Adrenal gland (tissue), 12 donors: Measurements from ENCODE around the gene MAGI2. TPM values are rescaled to one million over a fixed set of nuclear protein-coding genes. Genes with fewer than 3 reads are reported as not detected.

Experiments
- DNase-seq, 7 donors: peaks; one replicate each; pipeline ENCODE4 v3.0.0-alpha.2; 2019 to 2020
- H3K27ac ChIP-seq, 5 donors: fragments of 200-600 bp; sonication (generic) in 4 of 5; 1 replicate in 3 of 5; 2 replicates in 2 of 5; pipeline versions ENCODE4 v1.5.1 to v1.8.0; 2016 to 2020; ENCODE audit warnings: mild to moderate bottlenecking in 1 of 5
- H3K27me3 ChIP-seq: fragments of 200-600 bp; 2 replicates; pipeline ENCODE4 v1.8.0; 2021
- H3K36me3 ChIP-seq, 2 donors: fragments of 200-600 bp; replicated peaks in 1 of 2; 1 replicate in 1 of 2; 2 replicates in 1 of 2; pipeline versions ENCODE4 v1.5.1 to v1.8.0; 2018 to 2022
- H3K4me1 ChIP-seq, 2 donors: fragments of 200-600 bp; replicated peaks in 1 of 2; 1 replicate in 1 of 2; 2 replicates in 1 of 2; pipeline versions ENCODE4 v1.5.1 to v1.8.0; 2018 to 2021
- H3K4me3 ChIP-seq, 4 donors: fragments of 200-600 bp; sonication (generic) in 3 of 4; one replicate each; pipeline ENCODE4 v1.5.1; 2016 to 2018
- H3K9me3 ChIP-seq, 3 donors: fragments of 200-600 bp; sonication (generic) in 1 of 3; replicated peaks in 1 of 3; 1 replicate in 2 of 3; 2 replicates in 1 of 3; pipeline versions ENCODE4 v1.5.1 to v1.8.0; 2016 to 2021
- POLR2A ChIP-seq, 2 donors: fragments of 450-650 bp; IDR thresholded peaks; one replicate each; pipeline ENCODE4 v1.6.1; 2017; ENCODE audit warnings: antibody characterized with exemption in 2 of 2, mild to moderate bottlenecking in 2 of 2, moderate library complexity in 1 of 2
- WGBS, 4 donors: extraction: QIAGEN DNeasy Blood & Tissue Kit in 2 of 4; methylation state at CpG; one replicate each; pipeline versions ENCODE4 v1.1.5 to v1.1.7; 2013 to 2017; 5-methylcytosine and 5-hydroxymethylcytosine counted together
- intact Hi-C, 2 donors: fragments of 100-400 bp; cut with DNase I; formaldehyde crosslinking; loops; one replicate each; pipeline versions ENCODE4 v1.14.1 to v1.15.0; 2022 to 2023
- polyA plus RNA-seq, 3 donors: library from polyadenylated mRNA; stranded (reverse); fragments of 200-250 nt in 2 of 3; fragments of 350-450 nt in 1 of 3; fragmentation: Illumina TruSeq in 1 of 3; extraction: RNeasy Lipid Tissue Mini Kit (QIAGEN cat#74804) in 1 of 3; gene quantifications; one replicate each; pipeline ENCODE4 v1.2.3, GENCODE V29; 2013 to 2014
- total RNA-seq, 9 donors: library from RNA; depleted of rRNA in 4 of 9; stranded (reverse); fragments of >200 nt in 4 of 9; fragments of 120-200 nt in 1 of 9; fragmentation: NEBNext Ultra II Directional in 1 of 9; extraction: Animal tissue kit (Norgen Biotek cat#: 25700) in 1 of 9; gene quantifications; one replicate each; pipeline versions ENCODE4 v1.1.0 to v1.2.4, GENCODE V29; 2013 to 2023
- TF ChIP-seq, protein P1 (sequence below), 6 experiments: fragments of 450-650 bp in 4 of 6; fragments of 200-600 bp in 2 of 6; sonication (generic) in 1 of 6; IDR thresholded peaks; 1 replicate in 5 of 6; 2 replicates in 1 of 6; pipeline versions ENCODE4 v1.5.1 to v1.8.0; 2016 to 2021; ENCODE audit warnings: antibody characterized with exemption in 6 of 6, mild to moderate bottlenecking in 2 of 6, moderate library complexity in 1 of 6
- donor health status: healthy with polysubstance abuse.
- donor health status: Bipolar disorder and iron deficiency.
- donor health status: DM: yes; HTN: yes; CAD: no.
- donor health status: DM: no; HTN: no; CAD: no.
- donor health status: DM: no; HTN: no; CAD: no.
- donor health status: DM: yes; HTN: yes; CAD: no.

MAGI2 gene
- total and polyA plus RNA-seq, 12 donors: 3.2 to 37.1 (median 17.1) TPM

DNA sequence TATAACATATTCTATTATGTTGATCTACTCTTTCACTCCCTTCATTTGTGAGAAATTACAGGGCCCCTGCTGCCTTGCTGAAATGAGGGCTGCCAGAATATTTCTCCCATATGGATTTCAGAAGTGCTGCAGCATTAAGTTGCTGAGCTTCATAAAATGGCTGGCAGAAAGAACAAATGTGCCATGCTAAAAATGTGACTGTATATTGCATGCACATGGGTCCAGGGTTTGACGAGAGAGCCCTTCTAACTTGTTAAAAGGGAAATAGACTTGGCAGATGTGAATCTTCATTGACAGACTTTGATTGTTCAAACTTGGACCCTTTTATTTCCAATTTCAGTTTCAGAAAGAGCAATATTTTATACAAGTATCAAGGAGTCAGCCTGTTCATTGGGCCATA is 1186.3 kb downstream of the MAGI2 start:
- H3K27me3 ChIP-seq: no peaks in the 10 kb centered on the region
- no peaks in the 10 kb centered on the region for H3K36me3 ChIP-seq
- DNase-seq: no peak
- intact Hi-C loops: no loop called here
- no peak for TF ChIP-seq POLR2A (IDR thresholded peaks at IDR 0.05)
- TF ChIP-seq, protein P1, sequence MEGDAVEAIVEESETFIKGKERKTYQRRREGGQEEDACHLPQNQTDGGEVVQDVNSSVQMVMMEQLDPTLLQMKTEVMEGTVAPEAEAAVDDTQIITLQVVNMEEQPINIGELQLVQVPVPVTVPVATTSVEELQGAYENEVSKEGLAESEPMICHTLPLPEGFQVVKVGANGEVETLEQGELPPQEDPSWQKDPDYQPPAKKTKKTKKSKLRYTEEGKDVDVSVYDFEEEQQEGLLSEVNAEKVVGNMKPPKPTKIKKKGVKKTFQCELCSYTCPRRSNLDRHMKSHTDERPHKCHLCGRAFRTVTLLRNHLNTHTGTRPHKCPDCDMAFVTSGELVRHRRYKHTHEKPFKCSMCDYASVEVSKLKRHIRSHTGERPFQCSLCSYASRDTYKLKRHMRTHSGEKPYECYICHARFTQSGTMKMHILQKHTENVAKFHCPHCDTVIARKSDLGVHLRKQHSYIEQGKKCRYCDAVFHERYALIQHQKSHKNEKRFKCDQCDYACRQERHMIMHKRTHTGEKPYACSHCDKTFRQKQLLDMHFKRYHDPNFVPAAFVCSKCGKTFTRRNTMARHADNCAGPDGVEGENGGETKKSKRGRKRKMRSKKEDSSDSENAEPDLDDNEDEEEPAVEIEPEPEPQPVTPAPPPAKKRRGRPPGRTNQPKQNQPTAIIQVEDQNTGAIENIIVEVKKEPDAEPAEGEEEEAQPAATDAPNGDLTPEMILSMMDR (IDR thresholded peaks at IDR 0.05): no peak
- H3K27ac ChIP-seq: no peak overlapping the region
- H3K4me3 ChIP-seq: no peak overlapping the region
- WGBS, 4 donors: 93 to 100% (median 95%) methylated on average over 1 of the region's 1 CpG
- H3K9me3 ChIP-seq: no peaks in the 10 kb centered on the region
- H3K4me1 ChIP-seq: no peaks in the 10 kb centered on the region

DNA sequence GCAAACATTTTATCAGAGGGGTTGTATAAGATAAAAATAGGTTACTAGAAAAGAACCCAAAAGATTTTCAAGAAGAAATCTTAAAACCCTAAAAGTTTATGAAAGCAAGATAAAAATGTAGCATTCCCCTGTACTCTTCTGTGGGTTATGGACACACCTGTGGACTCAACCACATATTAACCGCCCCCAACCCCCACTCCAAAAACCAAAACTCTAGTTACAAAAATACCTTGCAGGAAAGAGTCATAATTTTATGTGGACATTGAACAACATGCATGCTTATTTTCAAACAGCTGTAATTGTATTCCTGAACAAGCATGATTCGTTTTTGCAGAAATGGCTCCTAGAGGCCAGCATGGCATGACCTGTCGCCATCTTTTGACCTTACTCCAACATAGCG is 1188.0 kb downstream of the MAGI2 start:
- no peak overlapping the region for H3K4me3 ChIP-seq
- WGBS, 4 donors: 84 to 95% (median 91%) methylated on average over 4 of the region's 4 CpGs
- no peaks in the 10 kb centered on the region for H3K4me1 ChIP-seq
- no peaks in the 10 kb centered on the region for H3K9me3 ChIP-seq
- TF ChIP-seq POLR2A (IDR thresholded peaks at IDR 0.05): no peak
- TF ChIP-seq, protein P1 (IDR thresholded peaks at IDR 0.05): no peak
- H3K27ac ChIP-seq: no peak overlapping the region
- intact Hi-C loops: no loop called here
- H3K36me3 ChIP-seq: no peaks in the 10 kb centered on the region
- H3K27me3 ChIP-seq: no peaks in the 10 kb centered on the region
- no peak for DNase-seq

DNA sequence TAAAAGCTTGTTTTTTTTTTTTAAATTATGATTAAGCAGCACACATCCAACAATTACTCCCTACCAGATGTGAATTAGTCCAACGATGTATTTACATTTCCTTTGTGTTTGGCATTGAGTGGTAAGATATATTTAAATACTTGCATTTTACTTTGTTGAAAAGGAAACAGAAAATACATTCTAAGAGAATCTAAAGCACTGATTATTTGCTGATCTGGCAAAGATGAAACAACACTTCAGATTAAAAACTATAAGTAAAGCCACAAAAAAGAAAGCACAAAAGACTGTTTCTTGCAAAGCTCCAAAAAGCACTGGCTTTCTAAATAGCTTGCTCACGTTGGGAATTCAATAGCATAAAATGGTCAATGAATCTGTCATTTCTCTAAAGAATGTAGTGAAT is 1188.4 kb downstream of the MAGI2 start:
- intact Hi-C loops: no loop called here
- no peak overlapping the region for H3K27ac ChIP-seq
- no peaks in the 10 kb centered on the region for H3K9me3 ChIP-seq
- WGBS, 4 donors: 65 to 72% (median 67%) methylated on average over 2 of the region's 2 CpGs
- H3K36me3 ChIP-seq: no peaks in the 10 kb centered on the region
- H3K4me3 ChIP-seq: no peak overlapping the region
- no peak for DNase-seq
- H3K4me1 ChIP-seq: no peaks in the 10 kb centered on the region
- TF ChIP-seq, protein P1 (IDR thresholded peaks at IDR 0.05): no peak
- no peaks in the 10 kb centered on the region for H3K27me3 ChIP-seq

DNA sequence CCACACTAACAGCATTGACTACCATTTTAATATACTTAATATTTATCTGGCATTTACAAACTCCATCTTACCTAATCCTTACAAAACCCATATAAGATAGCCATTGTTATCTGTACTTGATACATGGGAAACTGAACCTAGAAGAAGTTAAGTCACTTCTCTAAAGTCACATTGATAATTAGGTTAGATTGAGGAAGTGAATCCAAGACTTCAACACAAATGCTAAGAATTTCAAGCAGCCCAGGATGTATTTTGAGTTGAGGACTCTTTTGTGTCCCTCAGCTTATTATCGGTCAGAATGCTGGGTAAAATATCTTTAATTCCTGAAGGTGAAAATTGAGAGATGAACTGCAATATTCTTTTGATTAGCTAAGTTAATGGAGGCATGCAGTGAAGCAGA is 1189.4 kb downstream of the MAGI2 start:
- H3K9me3 ChIP-seq: no peaks in the 10 kb centered on the region
- no peak for DNase-seq
- no peak overlapping the region for H3K27ac ChIP-seq
- no peak overlapping the region for H3K4me3 ChIP-seq
- H3K4me1 ChIP-seq: no peaks in the 10 kb centered on the region
- no peaks in the 10 kb centered on the region for H3K36me3 ChIP-seq
- WGBS, 4 donors: 93 to 97% (median 94%) methylated on average over 1 of the region's 1 CpG
- intact Hi-C loops: no loop called here
- TF ChIP-seq, protein P1 (IDR thresholded peaks at IDR 0.05): no peak
- no peak for TF ChIP-seq POLR2A (IDR thresholded peaks at IDR 0.05)
- no peaks in the 10 kb centered on the region for H3K27me3 ChIP-seq
